Testis (tissue), 2 donors: ENCODE measurements around the gene DCTN4.

Source experiments
- POLR2A ChIP-seq: fragments of 450-650 bp; IDR thresholded peaks from one replicate; pipeline ENCODE4 v1.6.1; 2017; ENCODE audit warnings: antibody characterized with exemption, mild to moderate bottlenecking, moderate library complexity
- TF ChIP-seq, protein P1 (sequence below), 3 experiments: fragments of 450-650 bp in 2 of 3; fragments of 200-600 bp in 1 of 3; sonication (generic) in 1 of 3; IDR thresholded peaks; one replicate each; pipeline ENCODE4 v1.5.1; 2016 to 2019; ENCODE audit warnings: antibody characterized with exemption in 3 of 3, mild to moderate bottlenecking in 2 of 3, moderate library complexity in 1 of 3

GRCh38 chr5:150663936-150664335 lies 94.9 kb downstream of the DCTN4 start:
- TF ChIP-seq, protein P1, sequence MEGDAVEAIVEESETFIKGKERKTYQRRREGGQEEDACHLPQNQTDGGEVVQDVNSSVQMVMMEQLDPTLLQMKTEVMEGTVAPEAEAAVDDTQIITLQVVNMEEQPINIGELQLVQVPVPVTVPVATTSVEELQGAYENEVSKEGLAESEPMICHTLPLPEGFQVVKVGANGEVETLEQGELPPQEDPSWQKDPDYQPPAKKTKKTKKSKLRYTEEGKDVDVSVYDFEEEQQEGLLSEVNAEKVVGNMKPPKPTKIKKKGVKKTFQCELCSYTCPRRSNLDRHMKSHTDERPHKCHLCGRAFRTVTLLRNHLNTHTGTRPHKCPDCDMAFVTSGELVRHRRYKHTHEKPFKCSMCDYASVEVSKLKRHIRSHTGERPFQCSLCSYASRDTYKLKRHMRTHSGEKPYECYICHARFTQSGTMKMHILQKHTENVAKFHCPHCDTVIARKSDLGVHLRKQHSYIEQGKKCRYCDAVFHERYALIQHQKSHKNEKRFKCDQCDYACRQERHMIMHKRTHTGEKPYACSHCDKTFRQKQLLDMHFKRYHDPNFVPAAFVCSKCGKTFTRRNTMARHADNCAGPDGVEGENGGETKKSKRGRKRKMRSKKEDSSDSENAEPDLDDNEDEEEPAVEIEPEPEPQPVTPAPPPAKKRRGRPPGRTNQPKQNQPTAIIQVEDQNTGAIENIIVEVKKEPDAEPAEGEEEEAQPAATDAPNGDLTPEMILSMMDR (IDR thresholded peaks at IDR 0.05): no peak
- TF ChIP-seq POLR2A: no peak
